HL-60 (cell line): ENCODE measurements around the gene GOLGA3.
"Not testable (repeated sequence)": the region's sequence is repeated elsewhere in the genome, so short reads cannot be mapped to it uniquely, and the experiment has no call there.

Source experiments
- DNase-seq, 2 experiments: peaks; one replicate each; pipeline ENCODE4 v3.0.0-alpha.2; 2010 to 2020; ENCODE audit warnings: low read depth in 1 of 2, low spot score in 1 of 2
- H3K27ac ChIP-seq: fragments of 250-450 bp; sonication (Bioruptor Pico); replicated peaks from 2 replicates; pipeline ENCODE4 v1.5.1; 2020; ENCODE audit warnings: mild to moderate bottlenecking, moderate library complexity
- H3K27me3 ChIP-seq: fragments of 250-450 bp; sonication (Bioruptor Pico); 2 replicates; pipeline ENCODE4 v1.5.1; 2021; ENCODE audit warnings: mild to moderate bottlenecking, moderate library complexity; ENCODE audit not compliant: insufficient read depth, poor library complexity, severe bottlenecking
- H3K4me3 ChIP-seq: replicated peaks from 2 replicates; pipeline ENCODE4 v1.5.1; 2011; ENCODE audit warnings: mild to moderate bottlenecking, control low read depth, low read length; ENCODE audit not compliant: insufficient read depth
- GABPA ChIP-seq: IDR thresholded peaks from 2 replicates; pipeline ENCODE4 v1.6.1; 2012; ENCODE audit warnings: low read depth
- POLR2AphosphoS5 ChIP-seq: IDR thresholded peaks from 2 replicates; pipeline ENCODE4 v1.6.1; 2012; ENCODE audit warnings: low read depth
- SPI1 ChIP-seq: IDR thresholded peaks from 2 replicates; pipeline ENCODE4 v1.6.1; 2012; ENCODE audit warnings: low read depth, mild to moderate bottlenecking, borderline replicate concordance
- TF ChIP-seq, protein P1 (sequence below): IDR thresholded peaks from one replicate; pipeline ENCODE4 v1.5.1; 2011; ENCODE audit warnings: low read length, control low read depth, inconsistent platforms; ENCODE audit not compliant: insufficient read depth
- TF ChIP-seq, protein P2 (sequence below): IDR thresholded peaks from 2 replicates; pipeline ENCODE4 v1.6.1; 2012; ENCODE audit warnings: low read depth; ENCODE audit not compliant: insufficient replicate concordance

Gene GOLGA3

DNA sequence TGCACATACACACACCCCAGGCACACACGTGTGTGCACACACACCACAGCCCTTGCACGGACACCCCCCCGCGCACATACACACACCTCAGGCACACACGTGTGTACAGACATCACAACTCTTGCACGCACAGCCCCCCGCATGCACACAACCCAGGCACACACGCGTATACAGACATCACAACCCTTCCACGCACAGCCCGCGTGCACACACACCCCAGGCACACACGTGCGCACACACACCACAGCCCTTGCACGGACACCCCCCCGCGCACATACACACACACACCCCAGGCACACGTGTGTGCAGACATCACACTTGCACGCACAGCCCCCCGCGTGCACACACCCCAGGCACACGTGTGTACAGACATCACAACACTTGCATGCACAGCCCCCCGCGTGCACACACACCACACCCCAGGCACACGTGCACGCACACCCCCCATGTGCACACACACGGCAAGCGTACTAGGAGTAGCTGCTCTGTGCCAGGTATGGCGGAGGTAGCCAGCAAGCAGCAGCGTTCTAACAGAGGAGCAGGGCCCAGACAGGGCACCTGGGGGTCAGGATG is 48.8 kb downstream of the GOLGA3 start:
- H3K27me3 ChIP-seq = no peaks in the 10 kb centered on the region
- TF ChIP-seq GABPA (no peak), POLR2AphosphoS5 (no peak), SPI1 (no peak)
- TF ChIP-seq, protein P1, sequence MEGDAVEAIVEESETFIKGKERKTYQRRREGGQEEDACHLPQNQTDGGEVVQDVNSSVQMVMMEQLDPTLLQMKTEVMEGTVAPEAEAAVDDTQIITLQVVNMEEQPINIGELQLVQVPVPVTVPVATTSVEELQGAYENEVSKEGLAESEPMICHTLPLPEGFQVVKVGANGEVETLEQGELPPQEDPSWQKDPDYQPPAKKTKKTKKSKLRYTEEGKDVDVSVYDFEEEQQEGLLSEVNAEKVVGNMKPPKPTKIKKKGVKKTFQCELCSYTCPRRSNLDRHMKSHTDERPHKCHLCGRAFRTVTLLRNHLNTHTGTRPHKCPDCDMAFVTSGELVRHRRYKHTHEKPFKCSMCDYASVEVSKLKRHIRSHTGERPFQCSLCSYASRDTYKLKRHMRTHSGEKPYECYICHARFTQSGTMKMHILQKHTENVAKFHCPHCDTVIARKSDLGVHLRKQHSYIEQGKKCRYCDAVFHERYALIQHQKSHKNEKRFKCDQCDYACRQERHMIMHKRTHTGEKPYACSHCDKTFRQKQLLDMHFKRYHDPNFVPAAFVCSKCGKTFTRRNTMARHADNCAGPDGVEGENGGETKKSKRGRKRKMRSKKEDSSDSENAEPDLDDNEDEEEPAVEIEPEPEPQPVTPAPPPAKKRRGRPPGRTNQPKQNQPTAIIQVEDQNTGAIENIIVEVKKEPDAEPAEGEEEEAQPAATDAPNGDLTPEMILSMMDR = no peak
- TF ChIP-seq, protein P2, sequence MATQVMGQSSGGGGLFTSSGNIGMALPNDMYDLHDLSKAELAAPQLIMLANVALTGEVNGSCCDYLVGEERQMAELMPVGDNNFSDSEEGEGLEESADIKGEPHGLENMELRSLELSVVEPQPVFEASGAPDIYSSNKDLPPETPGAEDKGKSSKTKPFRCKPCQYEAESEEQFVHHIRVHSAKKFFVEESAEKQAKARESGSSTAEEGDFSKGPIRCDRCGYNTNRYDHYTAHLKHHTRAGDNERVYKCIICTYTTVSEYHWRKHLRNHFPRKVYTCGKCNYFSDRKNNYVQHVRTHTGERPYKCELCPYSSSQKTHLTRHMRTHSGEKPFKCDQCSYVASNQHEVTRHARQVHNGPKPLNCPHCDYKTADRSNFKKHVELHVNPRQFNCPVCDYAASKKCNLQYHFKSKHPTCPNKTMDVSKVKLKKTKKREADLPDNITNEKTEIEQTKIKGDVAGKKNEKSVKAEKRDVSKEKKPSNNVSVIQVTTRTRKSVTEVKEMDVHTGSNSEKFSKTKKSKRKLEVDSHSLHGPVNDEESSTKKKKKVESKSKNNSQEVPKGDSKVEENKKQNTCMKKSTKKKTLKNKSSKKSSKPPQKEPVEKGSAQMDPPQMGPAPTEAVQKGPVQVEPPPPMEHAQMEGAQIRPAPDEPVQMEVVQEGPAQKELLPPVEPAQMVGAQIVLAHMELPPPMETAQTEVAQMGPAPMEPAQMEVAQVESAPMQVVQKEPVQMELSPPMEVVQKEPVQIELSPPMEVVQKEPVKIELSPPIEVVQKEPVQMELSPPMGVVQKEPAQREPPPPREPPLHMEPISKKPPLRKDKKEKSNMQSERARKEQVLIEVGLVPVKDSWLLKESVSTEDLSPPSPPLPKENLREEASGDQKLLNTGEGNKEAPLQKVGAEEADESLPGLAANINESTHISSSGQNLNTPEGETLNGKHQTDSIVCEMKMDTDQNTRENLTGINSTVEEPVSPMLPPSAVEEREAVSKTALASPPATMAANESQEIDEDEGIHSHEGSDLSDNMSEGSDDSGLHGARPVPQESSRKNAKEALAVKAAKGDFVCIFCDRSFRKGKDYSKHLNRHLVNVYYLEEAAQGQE = no peak
- H3K27ac ChIP-seq = no peak overlapping the region
- no peak overlapping the region for H3K4me3 ChIP-seq
- no peak for DNase-seq

DNA sequence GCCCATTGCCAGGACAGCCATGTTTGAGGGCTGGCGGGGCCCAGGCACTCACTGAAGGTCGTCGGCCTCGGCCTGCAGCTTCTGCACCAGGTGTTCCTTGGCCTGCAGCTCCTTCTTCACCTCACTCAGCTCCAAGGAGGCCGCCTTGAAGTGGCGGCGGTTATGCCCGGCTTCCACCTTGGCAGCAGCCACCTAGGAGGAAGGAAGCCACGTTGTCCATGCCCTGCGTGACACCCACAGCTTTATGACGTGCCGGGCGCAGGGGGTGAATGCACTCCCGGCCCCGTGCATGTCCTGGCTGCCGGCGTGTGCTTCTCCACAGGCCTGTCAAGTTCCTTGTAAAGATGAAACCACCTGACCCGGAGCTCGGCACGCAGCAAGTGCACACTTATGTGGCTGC is 51.1 kb downstream of the GOLGA3 start:
- Histone ChIP-seq H3K27ac (no peak overlapping the region), H3K4me3 (no peak overlapping the region), H3K27me3 (no peaks in the 10 kb centered on the region)
- DNase-seq = no peak
- no peak for TF ChIP-seq GABPA
- TF ChIP-seq, protein P2 = no peak
- no peak for TF ChIP-seq SPI1
- TF ChIP-seq, protein P1 = no peak
- TF ChIP-seq POLR2AphosphoS5 = no peak

DNA sequence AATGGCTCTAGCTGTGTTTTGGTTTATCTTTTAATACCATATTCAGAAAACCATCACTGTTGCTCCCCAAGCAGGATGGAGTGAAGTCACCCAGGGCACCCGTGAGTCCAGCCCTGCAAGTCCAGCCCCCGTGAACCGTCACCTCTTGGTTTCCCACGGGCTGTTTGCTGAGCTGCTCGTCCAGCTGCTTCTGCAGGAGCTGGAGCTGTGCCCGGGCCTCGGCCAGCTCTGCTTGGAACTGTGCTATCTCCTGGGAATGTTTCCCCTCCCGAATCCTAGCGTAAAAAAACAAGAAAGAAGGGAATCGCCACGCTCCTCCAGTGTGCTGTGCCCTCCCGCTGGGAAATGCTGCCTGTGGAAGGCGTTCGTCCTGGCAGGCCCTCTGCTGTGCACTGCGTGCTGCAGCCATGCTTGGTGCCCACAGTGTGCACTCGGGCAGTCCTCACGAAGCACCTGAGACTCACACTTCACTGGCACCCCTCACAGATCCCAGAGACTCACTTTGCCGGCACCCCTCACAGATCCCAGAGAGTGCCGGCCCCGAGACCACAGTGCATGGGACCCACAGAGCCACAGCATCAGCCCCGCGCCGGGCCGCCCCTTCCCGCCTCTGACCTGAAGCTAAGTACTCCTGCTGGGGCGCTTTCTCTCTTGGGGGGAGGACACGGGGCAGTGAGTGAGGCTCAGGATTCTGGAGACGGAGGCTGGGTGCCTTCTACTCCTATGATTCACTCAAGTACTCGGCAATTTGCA is 51.7 kb downstream of the GOLGA3 start:
- Histone ChIP-seq H3K27ac (no peak overlapping the region), H3K4me3 (no peak overlapping the region), H3K27me3 (no peaks in the 10 kb centered on the region)
- TF ChIP-seq, protein P2 = no peak
- TF ChIP-seq SPI1 (no peak), GABPA (no peak), POLR2AphosphoS5 (no peak)
- TF ChIP-seq, protein P1 = no peak
- DNase-seq = no peak

DNA sequence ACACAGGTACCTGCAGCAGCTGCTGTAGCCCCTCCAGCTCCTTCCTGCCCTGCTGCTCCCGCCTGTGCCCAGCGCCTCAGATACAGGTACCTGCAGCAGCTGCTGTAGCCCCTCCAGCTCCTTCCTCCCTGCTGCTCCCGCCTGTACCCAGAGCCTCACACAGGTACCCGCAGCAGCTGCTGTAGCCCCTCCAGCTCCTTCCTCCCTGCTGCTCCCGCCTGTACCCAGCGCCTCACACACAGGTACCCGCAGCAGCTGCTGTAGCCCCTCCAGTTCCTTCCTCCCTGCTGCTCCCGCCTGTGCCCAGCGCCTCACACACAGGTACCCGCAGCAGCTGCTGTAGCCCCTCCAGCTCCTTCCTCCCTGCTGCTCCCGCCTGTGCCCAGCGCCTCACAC is 52.4 kb downstream of the GOLGA3 start:
- DNase-seq, H3K27me3 ChIP-seq, H3K27ac ChIP-seq, H3K4me3 ChIP-seq: not testable (repeated sequence)
